ENCODE results near the gene ZNF322. TPM values are rescaled to one million over a fixed set of nuclear protein-coding genes. Genes with fewer than 3 reads are reported as not detected.

ZNF322 gene, protein sequence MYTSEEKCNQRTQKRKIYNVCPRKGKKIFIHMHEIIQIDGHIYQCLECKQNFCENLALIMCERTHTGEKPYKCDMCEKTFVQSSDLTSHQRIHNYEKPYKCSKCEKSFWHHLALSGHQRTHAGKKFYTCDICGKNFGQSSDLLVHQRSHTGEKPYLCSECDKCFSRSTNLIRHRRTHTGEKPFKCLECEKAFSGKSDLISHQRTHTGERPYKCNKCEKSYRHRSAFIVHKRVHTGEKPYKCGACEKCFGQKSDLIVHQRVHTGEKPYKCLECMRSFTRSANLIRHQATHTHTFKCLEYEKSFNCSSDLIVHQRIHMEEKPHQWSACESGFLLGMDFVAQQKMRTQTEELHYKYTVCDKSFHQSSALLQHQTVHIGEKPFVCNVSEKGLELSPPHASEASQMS
- 8.4 and 11.8 TPM in 2 replicates for total RNA-seq

DNA sequence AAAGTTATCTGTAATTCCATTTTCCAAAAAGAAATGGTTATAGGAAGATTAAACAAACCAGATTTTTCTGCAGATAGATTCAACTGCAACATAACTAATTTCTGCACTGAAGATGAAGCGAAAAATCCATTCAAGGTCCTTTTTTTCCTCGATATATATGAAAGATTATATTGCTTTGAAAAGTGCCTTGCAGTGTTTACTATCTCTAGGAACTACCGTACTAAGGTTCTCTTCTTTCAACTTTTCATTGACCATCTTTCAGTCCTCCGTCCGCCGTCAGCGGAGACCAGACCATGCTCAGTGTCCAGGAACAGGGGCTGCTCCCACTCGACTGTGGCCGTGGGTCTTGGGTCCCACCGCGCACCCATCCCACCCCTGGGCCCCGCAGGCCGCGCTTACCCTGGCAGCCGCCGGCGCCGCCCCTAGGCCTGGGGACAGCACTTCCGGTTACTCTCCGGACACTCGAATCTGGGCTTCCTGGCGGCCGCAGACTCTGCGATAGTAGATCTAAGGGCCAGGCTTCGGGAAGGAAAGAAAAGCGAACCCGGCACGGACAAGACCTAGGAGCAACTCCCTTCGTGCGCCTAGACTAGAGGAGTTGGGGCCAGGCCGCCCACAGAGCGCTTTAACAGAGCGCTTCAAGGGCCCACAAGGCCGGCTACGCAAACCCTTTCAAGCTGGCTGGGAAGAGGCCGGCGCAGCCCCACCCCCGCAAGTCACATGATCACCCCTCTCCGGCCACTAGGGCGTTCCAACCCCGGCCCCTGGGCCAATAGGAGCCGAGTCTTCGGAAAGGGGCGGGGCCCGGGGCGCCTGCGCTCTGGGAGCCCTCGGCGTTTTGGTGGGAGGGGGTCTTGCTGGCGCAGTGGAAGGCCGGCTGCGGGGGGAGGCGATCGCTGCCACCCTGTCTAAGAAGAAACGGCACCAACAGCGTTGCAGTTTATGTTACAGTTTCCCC, at the start of gene ZNF322:
TSS of gene ZNF322 (minus strand) at position 705 of the 958 bp plus-strand sequence. CDS start 21,193 bp downstream, outside the sequence.

DNA sequence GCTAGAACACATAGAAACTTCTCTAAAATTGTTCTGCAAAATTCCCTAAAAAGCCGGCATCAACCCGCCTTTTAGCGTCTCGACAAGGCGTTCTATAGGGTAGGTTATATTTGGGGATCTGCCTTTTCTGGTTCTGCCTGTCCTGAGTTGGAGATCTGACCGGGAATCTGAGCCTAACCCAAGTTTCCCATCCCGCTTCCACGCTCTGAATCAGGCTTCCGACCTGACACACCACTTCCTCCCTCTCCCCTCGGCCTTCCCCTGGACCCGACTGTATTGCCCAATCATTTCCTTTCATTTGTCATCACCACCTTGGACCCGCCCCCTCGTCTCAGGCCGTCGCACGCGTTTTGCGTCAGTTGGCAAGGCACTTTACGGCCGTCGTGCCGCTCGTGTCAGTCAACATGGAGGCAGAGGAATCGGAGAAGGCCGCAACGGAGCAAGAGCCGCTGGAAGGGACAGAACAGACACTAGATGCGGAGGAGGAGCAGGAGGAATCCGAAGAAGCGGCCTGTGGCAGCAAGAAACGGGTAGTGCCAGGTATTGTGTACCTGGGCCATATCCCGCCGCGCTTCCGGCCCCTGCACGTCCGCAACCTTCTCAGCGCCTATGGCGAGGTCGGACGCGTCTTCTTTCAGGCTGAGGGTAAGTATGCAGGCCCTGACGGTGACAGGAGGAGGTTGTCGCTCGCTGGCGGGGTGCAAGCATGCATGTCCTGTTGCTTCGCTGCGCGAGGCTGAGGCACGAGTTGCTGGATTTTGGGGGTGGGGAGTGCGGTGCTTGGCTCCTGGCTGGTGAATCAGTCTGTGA, 62.8 kb downstream of the ZNF322 start, which contains the start of gene ABT1:
TSS of gene ABT1 (plus strand) at position 375 of the 810 bp plus-strand sequence. CDS start at position 405, 30 bp downstream.

Other genes starting within 250 kb of the ZNF322 start
- gene BTN3A3, start 219.2 kb downstream of the ZNF322 start, total RNA-seq: 16.3 and 21.8 TPM in 2 replicates
- 7.4 and 7.9 TPM in 2 replicates for gene BTN2A1, start 201.8 kb downstream of the ZNF322 start, total RNA-seq
- not detected in 2 replicates for gene BTN1A1, start 159.4 kb downstream of the ZNF322 start, total RNA-seq
- gene HMGN4, start 121.4 kb downstream of the ZNF322 start, total RNA-seq: 48.7 and 48.9 TPM in 2 replicates
- gene ABT1, start 62.8 kb downstream of the ZNF322 start, total RNA-seq: 9.5 and 13.9 TPM in 2 replicates

Measured in pericardium fibroblast (primary cell).